ENCODE data around the gene FOXF1. TPM values are rescaled to one million over a fixed set of nuclear protein-coding genes. Genes with fewer than 3 reads are reported as not detected.

The FOXF1 gene
- polyA plus RNA-seq, 3 donors, result not detected

GRCh38 chr16:86501989-86502855 is 8.1 kb upstream of the FOXF1 start:
- no peak for DNase-seq
- H3K9me3 ChIP-seq (replicated peaks in 1 of 2; ENCODE audit: control insufficient read depth in 1 of 2, insufficient read depth in 1 of 2, low read length in 2 of 2), result peaks cover 0 to 64% of the 10 kb centered on the region in 2 donors
- peaks cover 10% of the 10 kb centered on the region for H3K4me1 Mint-ChIP-seq
- no peaks in the 10 kb centered on the region for H3K4me1 ChIP-seq (ENCODE audit: control insufficient read depth in 1 of 2, insufficient read depth in 2 of 2, low read length in 2 of 2)
- no peaks in the 10 kb centered on the region for H4K20me1 ChIP-seq (ENCODE audit: insufficient read depth, low read length)
- no peak overlapping the region for H3K4me2 ChIP-seq (replicated peaks; ENCODE audit: extremely low read depth, low read length, poor library complexity, severe bottlenecking)
- H3K27me3 Mint-ChIP-seq (ENCODE audit: low read depth in 3 of 3), result peaks cover 92 to 99% (median 95%) of the 10 kb centered on the region in 3 donors
- H3K9me3 Mint-ChIP-seq, result peaks cover 0 to 25% (median 3%) of the 10 kb centered on the region in 7 donors
- peaks cover 88 to 96% of the 10 kb centered on the region in 2 donors for H3K27me3 ChIP-seq (ENCODE audit: control insufficient read depth in 2 of 2, insufficient read depth in 2 of 2, low read length in 2 of 2)
- no peaks in the 10 kb centered on the region for H3K79me2 ChIP-seq (ENCODE audit: insufficient read depth, low read length)
- no peak overlapping the region for H2AFZ ChIP-seq (ENCODE audit: insufficient read depth, low read depth, low read length, poor library complexity, severe bottlenecking)
- no peak for TF ChIP-seq CTCF (IDR thresholded peaks at IDR 0.05)
- H3K27ac Mint-ChIP-seq, result no peak overlapping the region
- peak overlapping the region in 1 of 2 donors; percentile 68 for H3K4me3 Mint-ChIP-seq
- H3K36me3 Mint-ChIP-seq, result peaks cover 0 to 7% of the 10 kb centered on the region in 2 donors
- intact Hi-C loops (cut with micrococcal nuclease), result no loop called here
- no peaks in the 10 kb centered on the region for H3K36me3 ChIP-seq (replicated peaks in 1 of 2; ENCODE audit: control insufficient read depth in 1 of 2, insufficient read depth in 2 of 2, low read length in 2 of 2)
- WGBS (ENCODE audit: insufficient coverage), result 16% methylated on average over 11 of the region's 19 CpGs
- no peak overlapping the region for H3K9ac ChIP-seq (ENCODE audit: insufficient read depth, low read length, poor library complexity, severe bottlenecking)
- H3K27ac ChIP-seq (ENCODE audit: low read depth in 1 of 2, low read length in 2 of 2), result no peak overlapping the region
- H3K4me3 ChIP-seq (replicated peaks in 1 of 3; ENCODE audit: low read depth in 2 of 3, low read length in 3 of 3), result no peak overlapping the region

GRCh38 chr16:86502856-86503748 is 7.2 kb upstream of the FOXF1 start:
- Histone ChIP-seq H3K4me1 (ENCODE audit: control insufficient read depth in 1 of 2, insufficient read depth in 2 of 2, low read length in 2 of 2) (no peaks in the 10 kb centered on the region), H2AFZ (ENCODE audit: insufficient read depth, low read depth, low read length, poor library complexity, severe bottlenecking) (no peak overlapping the region), H3K27ac (ENCODE audit: low read depth in 1 of 2, low read length in 2 of 2) (no peak overlapping the region), H3K79me2 (ENCODE audit: insufficient read depth, low read length) (no peaks in the 10 kb centered on the region), H3K9ac (ENCODE audit: insufficient read depth, low read length, poor library complexity, severe bottlenecking) (no peak overlapping the region), H4K20me1 (ENCODE audit: insufficient read depth, low read length) (no peaks in the 10 kb centered on the region), H3K9me3 (replicated peaks in 1 of 2; ENCODE audit: control insufficient read depth in 1 of 2, insufficient read depth in 1 of 2, low read length in 2 of 2) (peaks cover 0 to 71% of the 10 kb centered on the region in 2 donors), H3K4me3 (replicated peaks in 1 of 3; ENCODE audit: low read depth in 2 of 3, low read length in 3 of 3) (no peak overlapping the region), H3K36me3 (replicated peaks in 1 of 2; ENCODE audit: control insufficient read depth in 1 of 2, insufficient read depth in 2 of 2, low read length in 2 of 2) (no peaks in the 10 kb centered on the region), H3K27me3 (ENCODE audit: control insufficient read depth in 2 of 2, insufficient read depth in 2 of 2, low read length in 2 of 2) (peaks cover 93 to 98% of the 10 kb centered on the region in 2 donors), H3K4me2 (replicated peaks; ENCODE audit: extremely low read depth, low read length, poor library complexity, severe bottlenecking) (no peak overlapping the region)
- Mint-ChIP-seq H3K4me3 (peak overlapping the region in 1 of 2 donors; percentile 89), H3K27ac (no peak overlapping the region), H3K36me3 (peaks cover 0 to 13% of the 10 kb centered on the region in 2 donors), H3K27me3 (ENCODE audit: low read depth in 3 of 3) (peaks cover 96 to 99% (median 96%) of the 10 kb centered on the region in 3 donors), H3K9me3 (peaks cover 0 to 25% (median 8%) of the 10 kb centered on the region in 7 donors), H3K4me1 (peaks cover 13% of the 10 kb centered on the region)
- intact Hi-C loops (cut with micrococcal nuclease), result no loop called here
- no peak for TF ChIP-seq CTCF (IDR thresholded peaks at IDR 0.05)
- DNase-seq, result no peak
- 10% methylated on average over 14 of the region's 22 CpGs for whole genome bisulfite sequencing (ENCODE audit: insufficient coverage)
